Endodermal cell (in vitro differentiated cells): ENCODE results near the gene CHRNA3. TPM values are rescaled to one million over a fixed set of nuclear protein-coding genes. Genes with fewer than 3 reads are reported as not detected.
A peak's percentile ranks its signal among the peaks of the same experiment; 100 is the strongest.

Experiments
- DNase-seq: peaks from one replicate; pipeline ENCODE4 v3.0.0-alpha.2; 2017
- H3K27ac ChIP-seq: 2 replicates; pipeline ENCODE4 v1.5.1; 2013; ENCODE audit warnings: mild to moderate bottlenecking, low read depth, low read length, moderate library complexity
- H3K27me3 ChIP-seq: 2 replicates; pipeline ENCODE4 v1.6.1; 2013; ENCODE audit warnings: mild to moderate bottlenecking, low read length, moderate library complexity; ENCODE audit not compliant: insufficient read depth, control insufficient read depth, poor library complexity, severe bottlenecking
- H3K36me3 ChIP-seq: 2 replicates; pipeline ENCODE4 v1.7.0; 2013; ENCODE audit warnings: mild to moderate bottlenecking, low read length, moderate library complexity; ENCODE audit not compliant: control insufficient read depth, insufficient read depth
- H3K4me1 ChIP-seq: one replicate; pipeline ENCODE4 v1.7.0; 2013; ENCODE audit warnings: low read length; ENCODE audit not compliant: control insufficient read depth, insufficient read depth
- H3K4me3 ChIP-seq: 2 replicates; pipeline ENCODE4 v1.5.1; 2013; ENCODE audit warnings: mild to moderate bottlenecking, low read length, moderate library complexity
- H3K9ac ChIP-seq: 2 replicates; pipeline ENCODE4 v1.6.1; 2013; ENCODE audit warnings: mild to moderate bottlenecking, low read length, moderate library complexity; ENCODE audit not compliant: poor library complexity, severe bottlenecking; ENCODE audit errors: extremely low read depth
- H3K9me3 ChIP-seq: 2 replicates; pipeline ENCODE4 v1.6.1; 2013; ENCODE audit warnings: mild to moderate bottlenecking, low read length, moderate library complexity; ENCODE audit not compliant: control insufficient read depth
- H3K27ac Mint-ChIP-seq: 2 replicates; pipeline ENCODE4 v1.8.0; 2020; ENCODE audit warnings: mixed read lengths
- H3K27me3 Mint-ChIP-seq: 2 replicates; pipeline ENCODE4 v1.8.0; 2021; ENCODE audit warnings: mild to moderate bottlenecking, mixed read lengths; ENCODE audit not compliant: insufficient read depth
- H3K36me3 Mint-ChIP-seq: 2 replicates; pipeline ENCODE4 v1.8.0; 2020; ENCODE audit warnings: low read depth, mixed read lengths
- H3K4me1 Mint-ChIP-seq: 2 replicates; pipeline ENCODE4 v1.8.0; 2020; ENCODE audit warnings: mixed read lengths
- H3K4me3 Mint-ChIP-seq: 2 replicates; pipeline ENCODE4 v1.8.0; 2020; ENCODE audit warnings: mild to moderate bottlenecking, moderate library complexity, mixed read lengths
- H3K9me3 Mint-ChIP-seq: 2 replicates; pipeline ENCODE4 v1.8.0; 2020; ENCODE audit warnings: mild to moderate bottlenecking, mixed read lengths
- WGBS, 2 experiments: methylation state at CpG; one replicate each; pipeline versions ENCODE4 v1.1.5 to v1.1.7; 2013; ENCODE audit warnings: missing lambda C conversion rate in 2 of 2, mixed read lengths in 1 of 2; ENCODE audit not compliant: insufficient coverage in 1 of 2, insufficient read length in 1 of 2; 5-methylcytosine and 5-hydroxymethylcytosine counted together
- total RNA-seq, 2 donors: library from RNA; stranded (reverse); fragmentation: NEBNext Ultra II Directional in 1 of 2; extraction: Animal tissue kit (Norgen Biotek cat#: 25700) in 1 of 2; gene quantifications; 2 replicates in 1 of 2; 3 replicates in 1 of 2; pipeline ENCODE4 v1.2.1, GENCODE V29; 2021
- TF ChIP-seq, protein P1 (sequence below): fragments of 200-600 bp; sonication (generic); conservative IDR thresholded peaks from 2 replicates; pipeline ENCODE4 v1.5.0; 2021; ENCODE audit warnings: antibody characterized with exemption, mild to moderate bottlenecking

Gene CHRNA3
- total RNA-seq, 2 donors from 2014 or later: 1.6 to 3.7 TPM

DNA sequence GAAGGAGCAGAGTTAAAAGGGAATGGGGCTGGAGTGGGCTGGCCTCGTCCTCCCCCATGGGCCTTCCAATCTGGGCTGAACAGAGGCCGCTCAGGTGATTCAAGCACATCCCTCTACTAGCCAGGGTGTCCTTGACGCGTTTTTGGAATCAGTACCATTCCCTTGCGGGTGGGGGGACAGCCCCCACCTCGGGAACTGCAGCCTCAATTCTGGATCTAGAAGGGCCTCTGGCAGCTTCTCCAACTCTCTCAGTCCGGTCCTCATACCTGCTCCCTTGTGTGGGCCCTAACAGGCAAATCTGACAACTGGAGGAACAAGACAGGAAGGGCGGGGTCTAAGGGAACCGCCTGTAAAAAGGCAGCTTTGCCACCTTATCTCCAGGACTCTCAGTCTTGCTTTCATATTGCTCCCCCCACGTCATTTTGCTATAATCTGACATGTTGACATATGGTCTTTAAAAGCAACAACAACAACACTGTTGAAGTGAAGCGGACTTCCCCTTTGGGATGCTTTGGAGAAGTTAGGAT, 21.0 kb upstream of the CHRNA3 start:
- Histone ChIP-seq H3K27ac (no peak overlapping the region), H3K9me3 (no peaks in the 10 kb centered on the region), H3K27me3 (peaks cover 11% of the 10 kb centered on the region), H3K4me3 (peak overlapping the region; percentile 65), H3K36me3 (no peaks in the 10 kb centered on the region), H3K4me1 (no peaks in the 10 kb centered on the region), H3K9ac (no peak overlapping the region)
- TF ChIP-seq, protein P1, sequence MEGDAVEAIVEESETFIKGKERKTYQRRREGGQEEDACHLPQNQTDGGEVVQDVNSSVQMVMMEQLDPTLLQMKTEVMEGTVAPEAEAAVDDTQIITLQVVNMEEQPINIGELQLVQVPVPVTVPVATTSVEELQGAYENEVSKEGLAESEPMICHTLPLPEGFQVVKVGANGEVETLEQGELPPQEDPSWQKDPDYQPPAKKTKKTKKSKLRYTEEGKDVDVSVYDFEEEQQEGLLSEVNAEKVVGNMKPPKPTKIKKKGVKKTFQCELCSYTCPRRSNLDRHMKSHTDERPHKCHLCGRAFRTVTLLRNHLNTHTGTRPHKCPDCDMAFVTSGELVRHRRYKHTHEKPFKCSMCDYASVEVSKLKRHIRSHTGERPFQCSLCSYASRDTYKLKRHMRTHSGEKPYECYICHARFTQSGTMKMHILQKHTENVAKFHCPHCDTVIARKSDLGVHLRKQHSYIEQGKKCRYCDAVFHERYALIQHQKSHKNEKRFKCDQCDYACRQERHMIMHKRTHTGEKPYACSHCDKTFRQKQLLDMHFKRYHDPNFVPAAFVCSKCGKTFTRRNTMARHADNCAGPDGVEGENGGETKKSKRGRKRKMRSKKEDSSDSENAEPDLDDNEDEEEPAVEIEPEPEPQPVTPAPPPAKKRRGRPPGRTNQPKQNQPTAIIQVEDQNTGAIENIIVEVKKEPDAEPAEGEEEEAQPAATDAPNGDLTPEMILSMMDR: no peak
- Mint-ChIP-seq H3K36me3 (no peaks in the 10 kb centered on the region), H3K27ac (peak overlapping the region; percentile 61), H3K9me3 (no peaks in the 10 kb centered on the region), H3K27me3 (peaks cover 7% of the 10 kb centered on the region), H3K4me1 (no peaks in the 10 kb centered on the region), H3K4me3 (peak overlapping the region; percentile 60)
- WGBS, 2 experiments: 53 to 62% methylated on average over 10 to 11 of the region's 11 CpGs
- no peak for DNase-seq

DNA sequence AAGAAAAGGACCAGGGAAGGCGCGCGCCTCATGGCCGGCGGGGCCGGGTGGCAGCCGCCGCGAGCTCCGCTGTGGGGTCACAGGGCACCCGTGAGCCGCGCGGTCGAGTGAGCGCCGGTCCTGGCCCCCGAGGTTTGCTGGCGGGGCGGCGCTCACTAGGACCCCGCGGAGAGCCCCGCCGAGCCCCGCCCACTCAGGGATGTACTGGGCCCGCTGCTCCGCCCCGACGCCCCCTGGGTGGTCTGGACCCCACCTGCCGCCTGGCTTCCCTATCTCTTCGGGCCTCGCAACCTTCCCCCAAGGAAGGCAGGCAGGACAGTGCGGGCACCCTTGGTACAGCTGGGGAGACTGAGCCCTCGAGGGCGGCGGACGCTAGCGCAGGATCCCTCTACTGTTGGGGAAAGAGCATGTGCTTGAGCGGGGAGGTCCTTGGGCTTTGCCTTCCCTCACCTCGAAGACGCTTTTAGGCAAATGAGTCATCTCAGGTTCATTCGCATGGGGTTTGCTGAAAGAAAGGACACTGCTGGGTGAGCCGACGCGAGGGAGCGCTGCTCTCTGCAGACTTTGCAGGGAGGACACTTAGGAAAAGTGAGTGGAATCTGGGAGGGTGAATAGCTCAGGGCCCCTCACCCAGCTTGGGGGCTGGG, 20.4 kb upstream of the CHRNA3 start, which contains the start of gene CHRNB4:
TSS of gene CHRNB4 (minus strand) at position 109 of the 647 bp plus-strand sequence. CDS start at position 32, 77 bp downstream.
- H3K9ac ChIP-seq: no peak within 1 kb of the TSS
- H3K36me3 ChIP-seq: no peaks in the 10 kb centered on the region
- no peaks in the 10 kb centered on the region for H3K9me3 ChIP-seq
- WGBS, 2 experiments: 2 to 13% methylated on average over 7 to 47 of the region's 47 CpGs
- DNase-seq: peak; percentile 95
- Mint-ChIP-seq H3K9me3 (no peaks in the 10 kb centered on the region), H3K4me3 (peak within 1 kb of the TSS; percentile 60), H3K27me3 (peaks cover 9% of the 10 kb centered on the region), H3K36me3 (no peaks in the 10 kb centered on the region), H3K4me1 (no peaks in the 10 kb centered on the region), H3K27ac (peak within 1 kb of the TSS; percentile 61)
- no peaks in the 10 kb centered on the region for H3K4me1 ChIP-seq
- no peak within 1 kb of the TSS for H3K27ac ChIP-seq
- H3K27me3 ChIP-seq: peaks cover 11% of the 10 kb centered on the region
- H3K4me3 ChIP-seq: peak within 1 kb of the TSS; percentile 65
- TF ChIP-seq, protein P1: peak; percentile 52

DNA sequence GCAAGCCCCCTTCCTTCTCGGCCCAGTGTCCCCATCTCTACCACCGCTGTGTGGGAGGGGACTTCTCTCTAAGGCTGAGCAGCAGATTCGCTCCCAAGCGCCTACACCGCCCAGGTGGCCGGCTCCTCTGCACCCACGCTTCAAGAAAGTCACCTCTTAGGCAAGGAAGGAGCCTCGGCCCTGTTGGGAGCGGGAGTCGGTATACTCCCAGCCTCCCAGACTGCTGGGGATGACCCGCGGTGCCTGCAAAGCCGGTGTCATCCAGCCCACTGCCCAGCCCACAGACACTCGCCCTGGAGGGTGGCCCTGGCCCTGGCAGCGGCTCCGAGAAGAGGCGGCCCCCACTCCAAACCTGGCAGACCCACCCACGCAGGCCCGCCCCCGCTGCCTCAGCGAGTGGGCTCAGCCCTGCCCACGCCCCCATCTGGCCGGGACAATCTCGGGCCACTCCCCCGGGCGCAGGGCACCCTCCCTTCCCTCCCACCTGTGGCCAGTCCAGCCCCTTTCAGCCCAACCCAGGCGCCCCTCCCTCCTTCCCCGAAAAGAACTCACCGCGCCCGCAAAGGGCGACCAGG, 19.8 kb upstream of the CHRNA3 start:
- H3K27ac Mint-ChIP-seq: no peak overlapping the region
- H3K27ac ChIP-seq: no peak overlapping the region
- peaks cover 11% of the 10 kb centered on the region for H3K27me3 ChIP-seq
- peak overlapping the region; percentile 60 for H3K4me3 Mint-ChIP-seq
- no peaks in the 10 kb centered on the region for H3K4me1 Mint-ChIP-seq
- H3K4me1 ChIP-seq: no peaks in the 10 kb centered on the region
- peaks cover 9% of the 10 kb centered on the region for H3K27me3 Mint-ChIP-seq
- no peaks in the 10 kb centered on the region for H3K36me3 Mint-ChIP-seq
- H3K9me3 ChIP-seq: no peaks in the 10 kb centered on the region
- peak; percentile 89 for DNase-seq
- no peak overlapping the region for H3K9ac ChIP-seq
- H3K36me3 ChIP-seq: no peaks in the 10 kb centered on the region
- TF ChIP-seq, protein P1: no peak
- WGBS, 2 experiments: 0 to 11% methylated on average over 1 to 32 of the region's 32 CpGs
- no peaks in the 10 kb centered on the region for H3K9me3 Mint-ChIP-seq
- peak overlapping the region; percentile 65 for H3K4me3 ChIP-seq
